Neuronal stem cell (in vitro differentiated cells): ENCODE measurements around the gene HAGHL.
"Not testable (repeated sequence)": the region's sequence is repeated elsewhere in the genome, so short reads cannot be mapped to it uniquely, and the experiment has no call there.

ENCODE experiments used
- DNase-seq: peaks from one replicate; pipeline ENCODE4 v3.0.0-alpha.2; 2013; ENCODE audit warnings: low spot score
- H2AFZ ChIP-seq: one replicate; pipeline ENCODE4 v1.6.1; 2013; ENCODE audit warnings: mild to moderate bottlenecking, low read length, inconsistent platforms
- H2AK5ac ChIP-seq: 2 replicates; pipeline ENCODE4 v1.6.1; 2013; ENCODE audit warnings: low read depth, mild to moderate bottlenecking, inconsistent platforms, low read length, moderate library complexity, mixed read lengths
- H2BK120ac ChIP-seq: 2 replicates; pipeline ENCODE4 v1.6.1; 2013; ENCODE audit warnings: low read depth, mild to moderate bottlenecking, inconsistent platforms, low read length, moderate library complexity, mixed read lengths
- H2BK12ac ChIP-seq: one replicate; pipeline ENCODE4 v1.6.1; 2013; ENCODE audit warnings: low read length, inconsistent platforms
- H2BK15ac ChIP-seq: 2 replicates; pipeline ENCODE4 v1.6.1; 2013; ENCODE audit warnings: mild to moderate bottlenecking, low read length, inconsistent platforms, mixed read lengths
- H2BK5ac ChIP-seq: one replicate; pipeline ENCODE4 v1.6.1; 2013; ENCODE audit warnings: inconsistent platforms, mild to moderate bottlenecking, low read length, moderate library complexity
- H3K14ac ChIP-seq: one replicate; pipeline ENCODE4 v1.6.1; 2013; ENCODE audit warnings: low read length, inconsistent platforms
- H3K18ac ChIP-seq: 2 replicates; pipeline ENCODE4 v1.6.1; 2013; ENCODE audit warnings: low read length, inconsistent platforms
- H3K23ac ChIP-seq: 2 replicates; pipeline ENCODE4 v1.6.1; 2013; ENCODE audit warnings: low read depth, mild to moderate bottlenecking, mixed read lengths, low read length, inconsistent platforms; ENCODE audit not compliant: poor library complexity
- H3K27ac ChIP-seq: replicated peaks from 3 replicates; pipeline ENCODE4 v1.5.1; 2013; ENCODE audit warnings: low read length, inconsistent platforms
- H3K27me3 ChIP-seq, 3 experiments: 2 replicates each; pipeline ENCODE4 v1.6.1; 2013; ENCODE audit warnings: low read length in 3 of 3, mild to moderate bottlenecking in 2 of 3, inconsistent platforms in 1 of 3, low read depth in 1 of 3, mixed read lengths in 1 of 3, moderate library complexity in 1 of 3; ENCODE audit not compliant: control insufficient read depth in 3 of 3, insufficient read depth in 3 of 3
- H3K36me3 ChIP-seq, 2 donors: replicated peaks in 1 of 2; 2 replicates each; pipeline ENCODE4 v1.6.1; 2013; ENCODE audit warnings: low read length in 2 of 2; ENCODE audit not compliant: control insufficient read depth in 2 of 2, insufficient read depth in 2 of 2
- H3K4ac ChIP-seq: 2 replicates; pipeline ENCODE4 v1.6.1; 2013; ENCODE audit warnings: inconsistent platforms, mild to moderate bottlenecking, low read length, moderate library complexity
- H3K4me1 ChIP-seq, 2 donors: 1 replicate in 1 of 2; 2 replicates in 1 of 2; pipeline ENCODE4 v1.6.1; 2013; ENCODE audit warnings: low read length in 2 of 2, low read depth in 1 of 2; ENCODE audit not compliant: control insufficient read depth in 2 of 2, insufficient read depth in 1 of 2
- H3K4me2 ChIP-seq: one replicate; pipeline ENCODE4 v1.6.1; 2013; ENCODE audit warnings: mild to moderate bottlenecking, low read length, inconsistent platforms; ENCODE audit not compliant: insufficient read depth, poor library complexity, severe bottlenecking
- H3K4me3 ChIP-seq, 2 donors: 2 replicates each; pipeline ENCODE4 v1.5.1; 2013; ENCODE audit warnings: low read length in 2 of 2, mild to moderate bottlenecking in 2 of 2, inconsistent platforms in 1 of 2, moderate library complexity in 1 of 2
- H3K79me1 ChIP-seq: one replicate; pipeline ENCODE4 v1.6.1; 2013; ENCODE audit warnings: low read depth, mild to moderate bottlenecking, inconsistent platforms, low read length, moderate library complexity
- H3K9ac ChIP-seq: one replicate; pipeline ENCODE4 v1.6.1; 2013; ENCODE audit warnings: mild to moderate bottlenecking, low read depth, low read length, inconsistent platforms; ENCODE audit not compliant: poor library complexity
- H3K9me3 ChIP-seq, 2 donors: replicated peaks in 1 of 2; 2 replicates each; pipeline versions ENCODE3 to v1.6.1; 2013; ENCODE audit warnings: low read length in 2 of 2, mild to moderate bottlenecking in 2 of 2, inconsistent platforms in 1 of 2, low read depth in 1 of 2, mixed read lengths in 1 of 2, moderate library complexity in 1 of 2; ENCODE audit not compliant: control insufficient read depth in 2 of 2, insufficient read depth in 1 of 2
- H4K8ac ChIP-seq: one replicate; pipeline ENCODE4 v1.6.1; 2013; ENCODE audit warnings: low read depth, mild to moderate bottlenecking, inconsistent platforms, low read length, moderate library complexity
- H4K91ac ChIP-seq: one replicate; pipeline ENCODE4 v1.6.1; 2013; ENCODE audit warnings: low read length, low read depth, mild to moderate bottlenecking, inconsistent platforms; ENCODE audit not compliant: poor library complexity
- WGBS, 2 donors: extraction: QIAGEN DNeasy Blood & Tissue Kit; methylation state at CpG; one replicate each; pipeline ENCODE4 v1.1.7; 2013; ENCODE audit warnings: missing lambda C conversion rate in 2 of 2, mixed read lengths in 1 of 2; ENCODE audit not compliant: insufficient read length in 2 of 2, insufficient replicate concordance in 1 of 2; ENCODE audit errors: extremely low coverage in 2 of 2; 5-methylcytosine and 5-hydroxymethylcytosine counted together

The HAGHL gene

DNA sequence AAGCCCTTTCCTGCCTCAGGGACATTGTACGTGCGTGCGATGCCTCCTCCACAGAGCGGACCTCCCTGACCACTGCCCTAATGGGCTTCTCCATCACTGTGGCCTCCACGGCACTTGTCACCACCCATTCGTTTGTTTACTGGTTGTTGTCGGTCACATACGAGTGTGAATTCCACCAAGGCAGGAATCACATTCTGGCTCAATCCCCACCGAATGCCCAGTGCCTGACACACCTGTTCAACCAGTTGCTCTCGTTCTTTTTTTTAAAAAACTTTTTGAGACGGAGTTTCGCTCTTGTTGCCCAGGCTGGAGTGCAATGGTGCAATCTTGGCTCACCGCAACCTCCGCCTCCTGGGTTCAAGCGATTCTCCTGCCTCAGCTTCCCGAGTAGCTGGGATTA, 35.7 kb upstream of the HAGHL start:
- Histone ChIP-seq H3K36me3 (peaks cover 13 to 19% of the 10 kb centered on the region in 2 donors), H3K27me3 (peaks cover 10 to 47% (median 28%) of the 10 kb centered on the region in 3 experiments), H3K4me3 (peak overlapping the region in 1 of 2 donors; percentile 62), H2AK5ac (peak overlapping the region; percentile 53), H3K4me1 (peaks cover 4 to 13% of the 10 kb centered on the region in 2 donors), H3K79me1 (peaks cover 15% of the 10 kb centered on the region), H2BK12ac (peak overlapping the region; percentile 0)
- DNase-seq, H4K8ac ChIP-seq, H4K91ac ChIP-seq, H2BK120ac ChIP-seq, H2AFZ ChIP-seq, H2BK5ac ChIP-seq, H3K9ac ChIP-seq, H3K27ac ChIP-seq, H2BK15ac ChIP-seq, H3K18ac ChIP-seq, H3K4me2 ChIP-seq, H3K4ac ChIP-seq, H3K9me3 ChIP-seq, H3K14ac ChIP-seq, H3K23ac ChIP-seq: not testable (repeated sequence)
- no CpG with 5 or more reads among the region's 16 CpGs for WGBS, 2 donors

DNA sequence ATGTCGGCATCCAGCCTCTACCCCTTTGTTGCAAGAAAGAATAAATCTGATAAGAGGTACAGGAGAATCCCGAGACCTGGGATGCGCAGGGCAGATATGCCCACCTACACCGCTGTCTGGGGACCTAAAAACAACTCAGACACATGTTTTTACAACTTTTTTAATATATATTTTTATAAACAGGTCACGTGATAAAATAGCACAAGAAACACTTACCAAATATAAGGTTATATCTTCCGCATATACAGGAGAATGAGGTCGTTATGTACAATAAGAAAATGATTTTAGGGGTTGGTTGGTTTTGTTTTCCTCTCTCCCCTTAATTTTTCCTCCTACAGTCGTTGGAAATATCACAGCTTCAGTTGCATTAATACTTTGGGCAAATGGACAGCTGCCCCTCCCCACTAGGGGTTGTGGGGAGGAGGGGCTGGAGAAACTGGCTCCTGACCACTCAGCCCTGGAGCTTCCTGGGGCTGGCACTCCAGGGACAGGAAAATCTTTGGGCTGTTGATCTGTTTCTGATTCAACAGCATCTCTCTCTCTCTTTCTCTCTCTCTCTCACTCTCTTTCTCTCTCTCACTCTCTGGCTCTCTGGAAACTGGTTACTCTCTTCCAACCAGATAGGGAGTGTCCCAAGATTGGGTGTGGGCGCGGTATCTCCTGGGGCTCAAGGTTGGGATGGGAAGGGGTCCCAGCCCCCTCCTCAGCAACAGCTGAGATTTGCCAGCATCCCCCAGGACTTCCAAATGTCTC, 34.4 kb upstream of the HAGHL start:
- no CpG with 5 or more reads among the region's 10 CpGs for WGBS, 2 donors

GRCh38 chr16:693364-693763, 33.5 kb upstream of the HAGHL start:
- H2AFZ ChIP-seq: no peak overlapping the region
- H2AK5ac ChIP-seq: peak overlapping the region; percentile 56
- no peak overlapping the region for H4K91ac ChIP-seq
- H2BK12ac ChIP-seq: peak overlapping the region; percentile 41
- H3K36me3 ChIP-seq: no peaks in the 10 kb centered on the region
- H2BK5ac ChIP-seq: peak overlapping the region; percentile 3
- no peak overlapping the region for H3K14ac ChIP-seq
- H3K27ac ChIP-seq: no peak overlapping the region
- H2BK120ac ChIP-seq: no peak overlapping the region
- H3K9me3 ChIP-seq: peaks cover 0 to 6% of the 10 kb centered on the region in 2 donors
- peaks cover 4 to 13% of the 10 kb centered on the region in 2 donors for H3K4me1 ChIP-seq
- H3K27me3 ChIP-seq: peaks cover 10 to 60% (median 28%) of the 10 kb centered on the region in 3 experiments
- H3K4ac ChIP-seq: no peak overlapping the region
- H3K4me2 ChIP-seq: no peak overlapping the region
- H3K23ac ChIP-seq: peak overlapping the region; percentile 73
- no CpG with 5 or more reads among the region's 22 CpGs for WGBS, 2 donors
- peak overlapping the region; percentile 87 for H2BK15ac ChIP-seq
- H3K18ac ChIP-seq: peak overlapping the region; percentile 64
- H3K9ac ChIP-seq: no peak overlapping the region
- H4K8ac ChIP-seq: no peak overlapping the region
- DNase-seq: no peak
- H3K79me1 ChIP-seq: peaks cover 11% of the 10 kb centered on the region
- no peak overlapping the region for H3K4me3 ChIP-seq

More for the DNA sequence above, 34.4 kb upstream of the HAGHL start:
- H2BK15ac ChIP-seq: no peak overlapping the region
- H3K4me3 ChIP-seq: no peak overlapping the region
- H4K8ac ChIP-seq: no peak overlapping the region
- no peak overlapping the region for H2BK120ac ChIP-seq
- no peak overlapping the region for H3K27ac ChIP-seq
- H2BK12ac ChIP-seq: no peak overlapping the region
- peaks cover 10 to 57% (median 28%) of the 10 kb centered on the region in 3 experiments for H3K27me3 ChIP-seq
- peaks cover 4 to 13% of the 10 kb centered on the region in 2 donors for H3K4me1 ChIP-seq
- no peak overlapping the region for H3K4me2 ChIP-seq
- no peak overlapping the region for H3K9ac ChIP-seq
- H4K91ac ChIP-seq: no peak overlapping the region
- H2AFZ ChIP-seq: no peak overlapping the region
- DNase-seq: no peak
- H3K4ac ChIP-seq: no peak overlapping the region
- peaks cover 15% of the 10 kb centered on the region for H3K79me1 ChIP-seq
- H3K9me3 ChIP-seq: peaks cover 0 to 6% of the 10 kb centered on the region in 2 donors
- H3K14ac ChIP-seq: no peak overlapping the region
- no peak overlapping the region for H2BK5ac ChIP-seq
- peaks cover 4 to 6% of the 10 kb centered on the region in 2 donors for H3K36me3 ChIP-seq
- peak overlapping the region; percentile 56 for H2AK5ac ChIP-seq
- no peak overlapping the region for H3K18ac ChIP-seq
- no peak overlapping the region for H3K23ac ChIP-seq

- H2AK5ac ChIP-seq: no peak overlapping the region
- peaks cover 4 to 13% of the 10 kb centered on the region in 2 donors for H3K4me1 ChIP-seq
- H2BK15ac ChIP-seq: peak overlapping the region; percentile 87
- no peak overlapping the region for H2AFZ ChIP-seq
- peaks cover 0 to 6% of the 10 kb centered on the region in 2 donors for H3K9me3 ChIP-seq
- H3K14ac ChIP-seq: no peak overlapping the region
- H3K27ac ChIP-seq: no peak overlapping the region
- DNase-seq: no peak
- no CpG with 5 or more reads among the region's 37 CpGs for WGBS, 2 donors
- no peak overlapping the region for H4K8ac ChIP-seq
- H3K79me1 ChIP-seq: peaks cover 9% of the 10 kb centered on the region
- peak overlapping the region; percentile 57 for H3K4me2 ChIP-seq
- no peak overlapping the region for H2BK12ac ChIP-seq
- H3K9ac ChIP-seq: peak overlapping the region; percentile 60
- peak overlapping the region; percentile 76 for H3K18ac ChIP-seq
- no peak overlapping the region for H2BK120ac ChIP-seq
- H4K91ac ChIP-seq: no peak overlapping the region
- peak overlapping the region in 1 of 2 donors; percentile 51 for H3K4me3 ChIP-seq
- H3K4ac ChIP-seq: no peak overlapping the region
- peak overlapping the region; percentile 3 for H2BK5ac ChIP-seq
- H3K23ac ChIP-seq: no peak overlapping the region
- peaks cover 10 to 62% (median 28%) of the 10 kb centered on the region in 3 experiments for H3K27me3 ChIP-seq
- no peaks in the 10 kb centered on the region for H3K36me3 ChIP-seq
Measured at GRCh38 chr16:693766-694165, 33.1 kb upstream of the HAGHL start.
